NB4 (cell line): ENCODE results near the gene PANK2.

ENCODE experiments used
- MYC ChIP-seq: IDR thresholded peaks from 2 replicates; pipeline ENCODE4 v1.6.1; 2011; ENCODE audit warnings: low read depth, low read length
- POLR2A ChIP-seq: IDR thresholded peaks from 2 replicates; pipeline ENCODE4 v1.6.1; 2011; ENCODE audit warnings: mild to moderate bottlenecking; ENCODE audit not compliant: insufficient read length; ENCODE audit errors: extremely low read depth
- TF ChIP-seq, protein P1 (sequence below): IDR thresholded peaks from one replicate; pipeline ENCODE4 v1.5.1; 2012; ENCODE audit warnings: low read depth, low read length
- TF ChIP-seq, protein P2 (sequence below): IDR thresholded peaks from 2 replicates; pipeline ENCODE4 v1.6.1; 2011; ENCODE audit warnings: low read depth, low read length

DNA sequence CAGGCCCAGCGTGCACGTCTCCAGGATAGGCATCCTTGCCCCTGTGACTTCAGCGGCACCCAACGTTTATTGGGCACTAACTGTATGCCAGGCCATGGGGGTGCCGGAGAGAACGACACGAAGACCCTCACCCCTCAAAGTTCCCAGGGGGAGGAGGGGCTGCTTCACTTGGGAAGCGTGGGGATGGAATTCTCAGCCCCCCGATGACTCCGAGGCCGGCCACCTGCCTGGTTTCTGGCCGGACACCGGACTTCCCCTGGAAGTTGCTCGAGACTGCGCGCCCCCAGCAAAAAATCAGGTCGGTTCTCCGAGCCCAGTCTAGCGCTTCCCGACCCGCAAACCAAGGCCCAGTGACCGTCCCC is 42.8 kb upstream of the PANK2 start:
- TF ChIP-seq, protein P1, sequence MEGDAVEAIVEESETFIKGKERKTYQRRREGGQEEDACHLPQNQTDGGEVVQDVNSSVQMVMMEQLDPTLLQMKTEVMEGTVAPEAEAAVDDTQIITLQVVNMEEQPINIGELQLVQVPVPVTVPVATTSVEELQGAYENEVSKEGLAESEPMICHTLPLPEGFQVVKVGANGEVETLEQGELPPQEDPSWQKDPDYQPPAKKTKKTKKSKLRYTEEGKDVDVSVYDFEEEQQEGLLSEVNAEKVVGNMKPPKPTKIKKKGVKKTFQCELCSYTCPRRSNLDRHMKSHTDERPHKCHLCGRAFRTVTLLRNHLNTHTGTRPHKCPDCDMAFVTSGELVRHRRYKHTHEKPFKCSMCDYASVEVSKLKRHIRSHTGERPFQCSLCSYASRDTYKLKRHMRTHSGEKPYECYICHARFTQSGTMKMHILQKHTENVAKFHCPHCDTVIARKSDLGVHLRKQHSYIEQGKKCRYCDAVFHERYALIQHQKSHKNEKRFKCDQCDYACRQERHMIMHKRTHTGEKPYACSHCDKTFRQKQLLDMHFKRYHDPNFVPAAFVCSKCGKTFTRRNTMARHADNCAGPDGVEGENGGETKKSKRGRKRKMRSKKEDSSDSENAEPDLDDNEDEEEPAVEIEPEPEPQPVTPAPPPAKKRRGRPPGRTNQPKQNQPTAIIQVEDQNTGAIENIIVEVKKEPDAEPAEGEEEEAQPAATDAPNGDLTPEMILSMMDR = no peak
- TF ChIP-seq, protein P2, sequence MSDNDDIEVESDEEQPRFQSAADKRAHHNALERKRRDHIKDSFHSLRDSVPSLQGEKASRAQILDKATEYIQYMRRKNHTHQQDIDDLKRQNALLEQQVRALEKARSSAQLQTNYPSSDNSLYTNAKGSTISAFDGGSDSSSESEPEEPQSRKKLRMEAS = no peak
- TF ChIP-seq POLR2A (no peak), MYC (no peak)
